CD14-positive monocyte (primary cell): Measurements from ENCODE around the gene ADCY1. TPM values are rescaled to one million over a fixed set of nuclear protein-coding genes. Genes with fewer than 3 reads are reported as not detected.

Source experiments
- DNase-seq, 3 donors: peaks; one replicate each; pipeline ENCODE4 v3.0.0-alpha.2; 2011 to 2022
- H2AFZ ChIP-seq: 2 replicates; pipeline ENCODE4 v1.6.0; 2012; ENCODE audit warnings: mild to moderate bottlenecking, low read depth, low read length, inconsistent platforms; ENCODE audit not compliant: insufficient read depth, poor library complexity, severe bottlenecking
- H3K27ac ChIP-seq, 2 donors: 1 replicate in 1 of 2; 2 replicates in 1 of 2; pipeline ENCODE4 v1.5.1; 2012 to 2013; ENCODE audit warnings: low read length in 2 of 2, control low read depth in 1 of 2, inconsistent platforms in 1 of 2, low read depth in 1 of 2, mild to moderate bottlenecking in 1 of 2
- H3K27me3 ChIP-seq, 2 donors: one replicate each; pipeline versions ENCODE4 v1.6.0 to v1.6.1; 2011 to 2013; ENCODE audit warnings: low read length in 2 of 2; ENCODE audit not compliant: control insufficient read depth in 2 of 2, insufficient read depth in 2 of 2
- H3K36me3 ChIP-seq, 2 donors: replicated peaks in 1 of 2; 1 replicate in 1 of 2; 2 replicates in 1 of 2; pipeline versions ENCODE4 v1.5.1 to v1.6.1; 2012 to 2013; ENCODE audit warnings: low read length in 2 of 2, control low read depth in 1 of 2, inconsistent platforms in 1 of 2, mild to moderate bottlenecking in 1 of 2; ENCODE audit not compliant: insufficient read depth in 2 of 2, control insufficient read depth in 1 of 2
- H3K4me1 ChIP-seq, 2 donors: 1 replicate in 1 of 2; 2 replicates in 1 of 2; pipeline versions ENCODE4 v1.5.1 to v1.6.1; 2012 to 2013; ENCODE audit warnings: low read length in 2 of 2, control low read depth in 1 of 2, inconsistent platforms in 1 of 2, mild to moderate bottlenecking in 1 of 2, moderate library complexity in 1 of 2; ENCODE audit not compliant: insufficient read depth in 2 of 2, control insufficient read depth in 1 of 2
- H3K4me2 ChIP-seq: replicated peaks from 2 replicates; pipeline ENCODE3; 2012; ENCODE audit warnings: low read length, moderate library complexity, mild to moderate bottlenecking; ENCODE audit not compliant: poor library complexity, severe bottlenecking; ENCODE audit errors: extremely low read depth
- H3K4me3 ChIP-seq, 3 experiments: fragments of 200-600 bp in 1 of 3; sonication (generic) in 1 of 3; replicated peaks in 1 of 3; 1 replicate in 2 of 3; 2 replicates in 1 of 3; pipeline ENCODE4 v1.5.1; 2011 to 2013; ENCODE audit warnings: low read length in 3 of 3, mild to moderate bottlenecking in 3 of 3, control low read depth in 2 of 3, low read depth in 2 of 3, inconsistent platforms in 1 of 3, moderate library complexity in 1 of 3
- H3K79me2 ChIP-seq: 2 replicates; pipeline ENCODE4 v1.6.0; 2012; ENCODE audit warnings: mild to moderate bottlenecking, control low read depth, inconsistent platforms, low read length, moderate library complexity; ENCODE audit not compliant: insufficient read depth
- H3K9ac ChIP-seq: 2 replicates; pipeline ENCODE4 v1.6.0; 2017; ENCODE audit warnings: low read length, mild to moderate bottlenecking; ENCODE audit not compliant: insufficient read depth, poor library complexity, severe bottlenecking
- H3K9me3 ChIP-seq, 2 donors: replicated peaks in 1 of 2; 1 replicate in 1 of 2; 2 replicates in 1 of 2; pipeline versions ENCODE4 v1.5.1 to v1.6.1; 2012 to 2013; ENCODE audit warnings: low read length in 2 of 2, control low read depth in 1 of 2; ENCODE audit not compliant: control insufficient read depth in 1 of 2, insufficient read depth in 1 of 2
- H4K20me1 ChIP-seq: 2 replicates; pipeline ENCODE4 v1.6.0; 2012; ENCODE audit warnings: mild to moderate bottlenecking, low read length, control low read depth, moderate library complexity; ENCODE audit not compliant: insufficient read depth
- H3K27ac Mint-ChIP-seq, 7 donors: one replicate each; pipeline ENCODE4 v1.8.0; 2020; ENCODE audit warnings: mild to moderate bottlenecking in 7 of 7, mixed read lengths in 7 of 7, moderate library complexity in 6 of 7, inconsistent platforms in 2 of 7
- H3K27me3 Mint-ChIP-seq, 3 donors: one replicate each; pipeline ENCODE4 v1.8.0; 2021 to 2022; ENCODE audit warnings: low read depth in 3 of 3, mild to moderate bottlenecking in 3 of 3, mixed read lengths in 3 of 3, moderate library complexity in 3 of 3, inconsistent platforms in 1 of 3
- H3K36me3 Mint-ChIP-seq, 2 donors: one replicate each; pipeline ENCODE4 v1.8.0; 2020; ENCODE audit warnings: mixed read lengths in 2 of 2, inconsistent platforms in 1 of 2, mild to moderate bottlenecking in 1 of 2
- H3K4me1 Mint-ChIP-seq: one replicate; pipeline ENCODE4 v1.8.0; 2020; ENCODE audit warnings: mild to moderate bottlenecking, mixed read lengths
- H3K4me3 Mint-ChIP-seq, 2 donors: one replicate each; pipeline ENCODE4 v1.8.0; 2020; ENCODE audit warnings: mild to moderate bottlenecking in 2 of 2, mixed read lengths in 2 of 2, moderate library complexity in 1 of 2
- H3K9me3 Mint-ChIP-seq, 7 donors: one replicate each; pipeline ENCODE4 v1.8.0; 2020 to 2022; ENCODE audit warnings: mixed read lengths in 7 of 7, mild to moderate bottlenecking in 6 of 7, moderate library complexity in 6 of 7, inconsistent platforms in 2 of 7
- WGBS: methylation state at CpG from one replicate; pipeline ENCODE4 v1.1.5; 2013; ENCODE audit warnings: missing lambda C conversion rate; ENCODE audit not compliant: insufficient coverage; 5-methylcytosine and 5-hydroxymethylcytosine counted together
- intact Hi-C, 2 donors: fragments of 100-400 bp; cut with micrococcal nuclease; formaldehyde crosslinking; loops; one replicate each; pipeline versions ENCODE4 v1.15.0 to v1.15.1; 2023
- polyA plus RNA-seq, 3 donors: library from polyadenylated mRNA; depleted of rRNA in 1 of 3; unstranded in 2 of 3; stranded (reverse) in 1 of 3; fragments of 300-500 nt in 2 of 3; fragments of >200 nt in 1 of 3; fragmentation: Illumina TruSeq in 2 of 3; gene quantifications; 1 replicate in 2 of 3; 2 replicates in 1 of 3; pipeline ENCODE4 v1.2.3, GENCODE V29; 2012 to 2021
- TF ChIP-seq, protein P1 (sequence below): fragments of 200-600 bp; IDR thresholded peaks from one replicate; pipeline ENCODE4 v1.8.0; 2022; ENCODE audit warnings: antibody characterized with exemption, mild to moderate bottlenecking

Gene ADCY1
- polyA plus RNA-seq, 3 donors = 0.01 TPM; not detected in 2

DNA sequence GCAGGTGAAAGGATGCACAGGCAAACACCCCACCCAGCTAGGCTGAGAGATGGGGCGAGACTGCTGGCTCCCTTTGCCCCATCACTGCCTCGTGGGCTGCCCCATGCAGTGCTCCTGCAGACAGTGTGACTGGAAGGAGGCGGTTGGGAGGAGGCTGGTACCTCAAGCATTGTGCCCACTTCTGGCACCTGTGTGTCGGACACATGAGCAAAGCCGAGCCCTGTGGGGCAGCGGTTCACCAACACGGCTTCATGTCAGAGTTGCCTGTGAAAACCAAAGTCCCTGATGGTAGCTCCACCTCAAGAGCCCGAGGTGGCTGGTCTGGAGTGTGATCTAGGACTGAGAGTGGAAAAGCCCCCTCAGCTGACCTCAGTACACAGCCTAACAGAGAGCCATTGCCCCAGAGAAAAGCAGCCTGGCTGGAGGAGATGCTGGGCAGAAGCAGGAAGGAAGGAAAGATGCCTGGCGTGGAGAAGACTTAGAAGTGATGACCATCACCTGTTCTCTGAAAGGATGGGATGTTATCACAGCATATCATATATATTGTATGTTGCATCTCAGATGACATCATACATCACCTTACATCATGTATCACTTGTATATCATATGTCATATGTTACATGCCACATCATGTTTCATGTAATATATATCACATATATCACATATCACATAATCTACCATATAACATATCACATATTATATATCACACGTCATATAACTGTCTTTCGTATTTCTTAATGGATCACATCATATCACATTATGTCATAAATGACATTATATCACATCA is 75.6 kb downstream of the ADCY1 start:
- H3K36me3 Mint-ChIP-seq = no peaks in the 10 kb centered on the region
- Histone ChIP-seq H3K27ac (no peak overlapping the region), H3K9ac (no peak overlapping the region), H3K9me3 (no peaks in the 10 kb centered on the region), H3K4me3 (no peak overlapping the region), H3K4me2 (no peak overlapping the region), H3K79me2 (no peaks in the 10 kb centered on the region), H4K20me1 (no peaks in the 10 kb centered on the region), H3K4me1 (no peaks in the 10 kb centered on the region), H2AFZ (no peak overlapping the region), H3K36me3 (no peaks in the 10 kb centered on the region), H3K27me3 (no peaks in the 10 kb centered on the region)
- no peaks in the 10 kb centered on the region for H3K4me1 Mint-ChIP-seq
- H3K4me3 Mint-ChIP-seq = no peak overlapping the region
- 93% methylated on average over 5 of the region's 11 CpGs for WGBS
- no peak overlapping the region for H3K27ac Mint-ChIP-seq
- peaks cover 0 to 2% (median 1%) of the 10 kb centered on the region in 3 donors for H3K27me3 Mint-ChIP-seq
- intact Hi-C loops = no loop called here
- H3K9me3 Mint-ChIP-seq = peaks cover 0 to 5% (median 0%) of the 10 kb centered on the region in 7 donors
- TF ChIP-seq, protein P1, sequence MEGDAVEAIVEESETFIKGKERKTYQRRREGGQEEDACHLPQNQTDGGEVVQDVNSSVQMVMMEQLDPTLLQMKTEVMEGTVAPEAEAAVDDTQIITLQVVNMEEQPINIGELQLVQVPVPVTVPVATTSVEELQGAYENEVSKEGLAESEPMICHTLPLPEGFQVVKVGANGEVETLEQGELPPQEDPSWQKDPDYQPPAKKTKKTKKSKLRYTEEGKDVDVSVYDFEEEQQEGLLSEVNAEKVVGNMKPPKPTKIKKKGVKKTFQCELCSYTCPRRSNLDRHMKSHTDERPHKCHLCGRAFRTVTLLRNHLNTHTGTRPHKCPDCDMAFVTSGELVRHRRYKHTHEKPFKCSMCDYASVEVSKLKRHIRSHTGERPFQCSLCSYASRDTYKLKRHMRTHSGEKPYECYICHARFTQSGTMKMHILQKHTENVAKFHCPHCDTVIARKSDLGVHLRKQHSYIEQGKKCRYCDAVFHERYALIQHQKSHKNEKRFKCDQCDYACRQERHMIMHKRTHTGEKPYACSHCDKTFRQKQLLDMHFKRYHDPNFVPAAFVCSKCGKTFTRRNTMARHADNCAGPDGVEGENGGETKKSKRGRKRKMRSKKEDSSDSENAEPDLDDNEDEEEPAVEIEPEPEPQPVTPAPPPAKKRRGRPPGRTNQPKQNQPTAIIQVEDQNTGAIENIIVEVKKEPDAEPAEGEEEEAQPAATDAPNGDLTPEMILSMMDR = no peak
- DNase-seq = peak in 1 of 3 donors; percentile 0

DNA sequence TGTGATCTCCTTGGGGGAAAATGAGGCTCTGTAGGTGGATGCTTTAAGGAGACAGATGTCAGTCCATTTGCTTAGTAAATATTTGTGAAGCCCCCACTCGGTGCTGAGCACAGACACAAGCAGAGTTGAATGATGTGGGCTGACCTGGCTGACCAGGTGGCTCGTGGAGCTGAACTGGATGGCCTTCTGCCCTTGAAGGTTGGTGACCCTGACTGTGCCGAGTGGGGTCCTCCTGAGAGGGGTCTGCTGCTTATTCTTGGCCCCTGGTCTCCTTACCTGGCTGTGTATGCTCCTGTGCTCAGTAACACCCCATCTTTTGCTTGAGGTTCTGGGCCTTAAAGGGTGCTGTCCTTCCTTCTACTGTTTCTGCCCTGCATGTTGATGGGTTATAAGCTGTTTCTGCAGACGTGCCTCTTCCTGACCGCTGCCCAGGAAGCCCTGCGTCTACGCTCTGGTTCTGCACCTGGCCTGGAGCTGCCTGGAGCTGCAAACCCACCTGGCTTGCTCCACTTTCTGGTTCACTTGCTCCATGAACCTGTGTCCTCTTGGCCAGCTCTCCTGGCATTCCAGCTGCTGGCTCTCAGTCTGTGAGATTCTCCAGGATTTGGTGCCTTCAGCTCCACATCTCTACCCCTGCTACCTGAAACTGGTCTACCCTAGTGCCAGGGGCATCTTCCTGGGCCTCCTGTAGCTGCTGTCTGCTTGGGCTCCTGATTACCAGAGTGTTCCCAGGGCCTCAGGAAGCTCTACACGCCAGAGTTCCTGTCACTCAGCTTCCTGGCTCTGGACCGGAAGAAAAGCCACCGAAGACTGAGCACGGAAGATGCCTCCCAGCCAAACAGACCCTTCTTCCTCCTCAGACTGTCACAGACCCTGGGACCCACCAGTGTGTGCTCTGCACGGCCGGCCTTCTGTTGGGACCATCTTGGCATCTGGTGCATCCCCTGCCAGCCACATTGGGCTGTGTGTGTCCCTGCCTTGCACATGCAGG is 76.5 kb downstream of the ADCY1 start:
- DNase-seq = no peak
- Histone ChIP-seq H3K79me2 (no peaks in the 10 kb centered on the region), H3K4me1 (no peaks in the 10 kb centered on the region), H3K36me3 (no peaks in the 10 kb centered on the region), H4K20me1 (no peaks in the 10 kb centered on the region), H3K27ac (no peak overlapping the region), H3K9me3 (no peaks in the 10 kb centered on the region), H2AFZ (no peak overlapping the region), H3K9ac (no peak overlapping the region), H3K27me3 (no peaks in the 10 kb centered on the region), H3K4me2 (no peak overlapping the region), H3K4me3 (no peak overlapping the region)
- H3K4me1 Mint-ChIP-seq = no peaks in the 10 kb centered on the region
- H3K27ac Mint-ChIP-seq = no peak overlapping the region
- TF ChIP-seq, protein P1 = no peak
- intact Hi-C loops = no loop called here
- 65% methylated on average over 11 of the region's 13 CpGs for WGBS
- H3K36me3 Mint-ChIP-seq = no peaks in the 10 kb centered on the region
- no peak overlapping the region for H3K4me3 Mint-ChIP-seq
- H3K27me3 Mint-ChIP-seq = peaks cover 0 to 2% (median 1%) of the 10 kb centered on the region in 3 donors
- peaks cover 0 to 6% (median 0%) of the 10 kb centered on the region in 7 donors for H3K9me3 Mint-ChIP-seq
